Panc1 (cell line): Measurements from ENCODE around the gene CSTPP1. TPM values are rescaled to one million over a fixed set of nuclear protein-coding genes. Genes with fewer than 3 reads are reported as not detected.
"Not testable (repeated sequence)": the region's sequence is repeated elsewhere in the genome, so short reads cannot be mapped to it uniquely, and the experiment has no call there.

Experiments
- ATAC-seq: fragments of 200-7000 bp; cut with Tn5 transposase; 2 replicates; pipeline ENCODE4 v1.9.1; 2020; ENCODE audit warnings: mild to moderate bottlenecking, moderate library complexity
- BruUV-seq: library from RNA; stranded (reverse); fragments of 400-500 nt; replicated peaks from 2 replicates; lab custom pipeline; 2021; lab: Mats Ljungman, UMichigan
- CTCF ChIA-PET: fragments of 300-600 bp; sonication (Branson Sonifier 250); formaldehyde crosslinking; loops from one replicate; lab custom pipeline; 2022; ENCODE audit warnings: antibody characterized with exemption; lab: Charles Lee
- POLR2A ChIA-PET: fragments of 300-600 bp; sonication (Branson Sonifier 250); formaldehyde crosslinking; loops from one replicate; lab custom pipeline; 2022; ENCODE audit warnings: antibody characterized with exemption; lab: Charles Lee
- DNase-seq: peaks from one replicate; pipeline ENCODE4 v3.0.0-alpha.2; 2010; ENCODE audit warnings: low read depth, low spot score
- H3K27ac ChIP-seq: 2 replicates; pipeline ENCODE4 v1.5.1; 2011; ENCODE audit warnings: mild to moderate bottlenecking, low read length, inconsistent platforms
- H3K27me3 ChIP-seq: fragments of 200-500 bp; sonication (Bioruptor generic); 2 replicates; pipeline ENCODE4 v1.6.0; 2014; ENCODE audit warnings: low read length, inconsistent platforms; ENCODE audit not compliant: control insufficient read depth, insufficient read depth
- H3K36me3 ChIP-seq: fragments of 200-500 bp; sonication (Bioruptor generic); 2 replicates; pipeline ENCODE4 v1.5.1; 2014; ENCODE audit warnings: inconsistent platforms, mild to moderate bottlenecking, low read length, moderate library complexity; ENCODE audit not compliant: control insufficient read depth, insufficient read depth
- H3K4me1 ChIP-seq: 2 replicates; pipeline ENCODE4 v1.5.1; 2011; ENCODE audit warnings: inconsistent platforms, mild to moderate bottlenecking, low read length, moderate library complexity; ENCODE audit not compliant: control insufficient read depth, insufficient read depth
- H3K4me3 ChIP-seq, 2 experiments: 2 replicates each; pipeline ENCODE4 v1.5.1; 2011 to 2012; ENCODE audit warnings: low read depth in 2 of 2, low read length in 2 of 2, mild to moderate bottlenecking in 2 of 2, inconsistent platforms in 1 of 2, moderate library complexity in 1 of 2
- H3K9me3 ChIP-seq: fragments of 200-500 bp; sonication (Bioruptor generic); 2 replicates; pipeline ENCODE4 v1.5.1; 2014; ENCODE audit warnings: low read depth, mild to moderate bottlenecking, inconsistent platforms, low read length, moderate library complexity; ENCODE audit not compliant: control insufficient read depth, insufficient read depth
- POLR2AphosphoS5 ChIP-seq: IDR thresholded peaks from 2 replicates; pipeline ENCODE4 v1.6.1; 2012; ENCODE audit warnings: mild to moderate bottlenecking, low read depth, low read length, moderate library complexity
- REST ChIP-seq, 2 experiments: IDR thresholded peaks; 2 replicates each; pipeline ENCODE4 v1.6.1; 2011 to 2012; ENCODE audit warnings: low read depth in 2 of 2, control low read depth in 1 of 2, low read length in 1 of 2, mild to moderate bottlenecking in 1 of 2, moderate library complexity in 1 of 2; ENCODE audit not compliant: insufficient read depth in 1 of 2
- SIN3A ChIP-seq: IDR thresholded peaks from 2 replicates; pipeline ENCODE4 v1.6.1; 2012; ENCODE audit warnings: low read depth, mild to moderate bottlenecking, low read length, moderate library complexity, borderline replicate concordance; ENCODE audit not compliant: insufficient read depth
- TCF7L2 ChIP-seq: IDR thresholded peaks from 2 replicates; pipeline ENCODE4 v1.6.1; 2011; ENCODE audit warnings: mild to moderate bottlenecking, low read depth, low read length, inconsistent platforms
- in situ Hi-C: cut with HindIII; loops from 2 replicates; pipeline ENCODE4 v1.10.0; 2016; ENCODE audit warnings: low sequenced_read_pairs, low pct_unique_long_range_greater_than_20kb
- intact Hi-C: fragments of 100-400 bp; cut with micrococcal nuclease; formaldehyde crosslinking; loops from one replicate; pipeline ENCODE4 v1.10.0; 2022; ENCODE audit not compliant: unreplicated experiment
- total RNA-seq: library from RNA; stranded (reverse); gene quantifications from one replicate; pipeline ENCODE4 v1.2.1, GENCODE V29; 2021; ENCODE audit not compliant: unreplicated experiment
- TF ChIP-seq, protein P1 (sequence below): fragments of 450-650 bp; IDR thresholded peaks from 2 replicates; pipeline ENCODE4 v1.5.1; 2017; ENCODE audit warnings: mild to moderate bottlenecking

Gene CSTPP1
- total RNA-seq, 1 experiment from 2014 or later = 29.0 TPM

- CTCF ChIA-PET = not testable (repeated sequence)
Measured at GRCh38 chr11:46997796-46998195, 61.2 kb downstream of the CSTPP1 start.

GRCh38 chr11:46999217-46999616, 62.7 kb downstream of the CSTPP1 start:
- DNase-seq = no peak
- Histone ChIP-seq H3K4me3 (no peak overlapping the region), H3K36me3 (no peaks in the 10 kb centered on the region), H3K27me3 (no peaks in the 10 kb centered on the region), H3K9me3 (no peaks in the 10 kb centered on the region), H3K27ac (no peak overlapping the region), H3K4me1 (no peaks in the 10 kb centered on the region)
- no peak for TF ChIP-seq SIN3A
- TF ChIP-seq POLR2AphosphoS5 = no peak
- TF ChIP-seq, protein P1, sequence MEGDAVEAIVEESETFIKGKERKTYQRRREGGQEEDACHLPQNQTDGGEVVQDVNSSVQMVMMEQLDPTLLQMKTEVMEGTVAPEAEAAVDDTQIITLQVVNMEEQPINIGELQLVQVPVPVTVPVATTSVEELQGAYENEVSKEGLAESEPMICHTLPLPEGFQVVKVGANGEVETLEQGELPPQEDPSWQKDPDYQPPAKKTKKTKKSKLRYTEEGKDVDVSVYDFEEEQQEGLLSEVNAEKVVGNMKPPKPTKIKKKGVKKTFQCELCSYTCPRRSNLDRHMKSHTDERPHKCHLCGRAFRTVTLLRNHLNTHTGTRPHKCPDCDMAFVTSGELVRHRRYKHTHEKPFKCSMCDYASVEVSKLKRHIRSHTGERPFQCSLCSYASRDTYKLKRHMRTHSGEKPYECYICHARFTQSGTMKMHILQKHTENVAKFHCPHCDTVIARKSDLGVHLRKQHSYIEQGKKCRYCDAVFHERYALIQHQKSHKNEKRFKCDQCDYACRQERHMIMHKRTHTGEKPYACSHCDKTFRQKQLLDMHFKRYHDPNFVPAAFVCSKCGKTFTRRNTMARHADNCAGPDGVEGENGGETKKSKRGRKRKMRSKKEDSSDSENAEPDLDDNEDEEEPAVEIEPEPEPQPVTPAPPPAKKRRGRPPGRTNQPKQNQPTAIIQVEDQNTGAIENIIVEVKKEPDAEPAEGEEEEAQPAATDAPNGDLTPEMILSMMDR = no peak
- no peak for TF ChIP-seq TCF7L2
- no peak for TF ChIP-seq REST (IDR thresholded peaks at IDR 0.05; ENCODE audit: insufficient read depth in 1 of 2, low read depth in 2 of 2, low read length in 1 of 2)
- CTCF ChIA-PET = interaction anchor here (0.7 kb wide), 1 partner anchor 68 kb away, joined by 3 read pairs; no protein-coding TSS in a partner anchor
- no peak for ATAC-seq
- in situ Hi-C loops = no loop called here
- BruUV-seq = no TSS peak
- POLR2A ChIA-PET = no interaction called here
- intact Hi-C loops = no loop called here

More at GRCh38 chr11:46997796-46998195, 61.2 kb downstream of the CSTPP1 start:
- DNase-seq, ATAC-seq, POLR2A ChIA-PET, H3K4me1 ChIP-seq, H3K27ac ChIP-seq, H3K36me3 ChIP-seq, H3K27me3 ChIP-seq, intact Hi-C loops, H3K4me3 ChIP-seq, in situ Hi-C loops, BruUV-seq, H3K9me3 ChIP-seq: not testable (repeated sequence)

- in situ Hi-C loops = no loop called here
- no peak for ATAC-seq
- no peaks in the 10 kb centered on the region for H3K9me3 ChIP-seq
- CTCF ChIA-PET = no interaction called here
- DNase-seq = no peak
- BruUV-seq = no TSS peak
- H3K27me3 ChIP-seq = no peaks in the 10 kb centered on the region
- POLR2A ChIA-PET = no interaction called here
- no peak overlapping the region for H3K4me3 ChIP-seq
- no peaks in the 10 kb centered on the region for H3K4me1 ChIP-seq
- no peak for TF ChIP-seq SIN3A
- TF ChIP-seq TCF7L2 = no peak
- no peak for TF ChIP-seq POLR2AphosphoS5
- TF ChIP-seq REST (IDR thresholded peaks at IDR 0.05; ENCODE audit: insufficient read depth in 1 of 2, low read depth in 2 of 2, low read length in 1 of 2) = no peak
- TF ChIP-seq, protein P1 = no peak
- H3K27ac ChIP-seq = no peak overlapping the region
- no peaks in the 10 kb centered on the region for H3K36me3 ChIP-seq
- intact Hi-C loops = no loop called here
Measured at GRCh38 chr11:47000033-47000432, 63.5 kb downstream of the CSTPP1 start.
